A673 (cell line): ENCODE results near the gene ALG13.

Experiments used
- CTCF ChIP-seq: fragments of 300-800, 200-600 bp; sonication (generic); conservative IDR thresholded peaks from 2 replicates; pipeline ENCODE4 v1.5.1; 2017; ENCODE audit warnings: low read depth, mild to moderate bottlenecking, antibody characterized with exemption, low read length, moderate library complexity, mixed read lengths
- EZH2 ChIP-seq: fragments of 200-600 bp; sonication (generic); IDR thresholded peaks from 2 replicates; pipeline ENCODE4 v1.6.1; 2017; ENCODE audit warnings: borderline replicate concordance, low read depth, mild to moderate bottlenecking, mixed read lengths, antibody characterized with exemption, low read length; ENCODE audit not compliant: poor library complexity, severe bottlenecking

- TF ChIP-seq CTCF (no peak), EZH2 (no peak)
Measured at GRCh38 chrX:111728096-111728495, 47.1 kb downstream of the ALG13 start.
